ENCODE data around the gene INPP4A.
A peak's percentile ranks its signal among the peaks of the same experiment; 100 is the strongest.

The INPP4A gene

GRCh38 chr2:98556344-98557033 is 111.8 kb downstream of the INPP4A start:
- Mint-ChIP-seq H3K4me3 (no peak overlapping the region), H3K27me3 (no peaks in the 10 kb centered on the region), H3K9me3 (no peaks in the 10 kb centered on the region), H3K27ac (peak overlapping the region; percentile 87), H3K4me1 (peaks cover 32% of the 10 kb centered on the region), H3K36me3 (peaks cover 7% of the 10 kb centered on the region)

GRCh38 chr2:98558852-98559530 is 114.3 kb downstream of the INPP4A start:
- Mint-ChIP-seq H3K27me3 (no peaks in the 10 kb centered on the region), H3K27ac (peak overlapping the region; percentile 66), H3K4me3 (no peak overlapping the region), H3K36me3 (peaks cover 7% of the 10 kb centered on the region), H3K9me3 (no peaks in the 10 kb centered on the region), H3K4me1 (peaks cover 28% of the 10 kb centered on the region)

GRCh38 chr2:98559581-98559980 is 114.9 kb downstream of the INPP4A start:
- Mint-ChIP-seq H3K4me3 (no peak overlapping the region), H3K27ac (no peak overlapping the region), H3K9me3 (no peaks in the 10 kb centered on the region), H3K36me3 (peaks cover 7% of the 10 kb centered on the region), H3K27me3 (no peaks in the 10 kb centered on the region), H3K4me1 (peaks cover 28% of the 10 kb centered on the region)

- H3K4me3 Mint-ChIP-seq, result no peak overlapping the region
- peaks cover 2% of the 10 kb centered on the region for H3K36me3 Mint-ChIP-seq
- H3K27me3 Mint-ChIP-seq, result no peaks in the 10 kb centered on the region
- peak overlapping the region; percentile 84 for H3K27ac Mint-ChIP-seq
- peaks cover 22% of the 10 kb centered on the region for H3K4me1 Mint-ChIP-seq
- H3K9me3 Mint-ChIP-seq, result no peaks in the 10 kb centered on the region
These were observed 115.7 kb downstream of the INPP4A start for GRCh38 chr2:98560256-98560771.

GRCh38 chr2:98561018-98561417 is 116.4 kb downstream of the INPP4A start:
- no peaks in the 10 kb centered on the region for H3K27me3 Mint-ChIP-seq
- peaks cover 2% of the 10 kb centered on the region for H3K36me3 Mint-ChIP-seq
- no peak overlapping the region for H3K27ac Mint-ChIP-seq
- H3K4me1 Mint-ChIP-seq, result peaks cover 15% of the 10 kb centered on the region
- no peak overlapping the region for H3K4me3 Mint-ChIP-seq
- H3K9me3 Mint-ChIP-seq, result no peaks in the 10 kb centered on the region

GRCh38 chr2:98561902-98562695 is 117.4 kb downstream of the INPP4A start:
- Mint-ChIP-seq H3K4me1 (peaks cover 6% of the 10 kb centered on the region), H3K36me3 (peaks cover 2% of the 10 kb centered on the region), H3K9me3 (no peaks in the 10 kb centered on the region), H3K4me3 (no peak overlapping the region), H3K27ac (no peak overlapping the region), H3K27me3 (no peaks in the 10 kb centered on the region)

- Mint-ChIP-seq H3K4me3 (no peak overlapping the region), H3K27me3 (no peaks in the 10 kb centered on the region), H3K4me1 (peaks cover 6% of the 10 kb centered on the region), H3K9me3 (no peaks in the 10 kb centered on the region), H3K36me3 (peaks cover 4% of the 10 kb centered on the region), H3K27ac (no peak overlapping the region)
These were observed 118.7 kb downstream of the INPP4A start for GRCh38 chr2:98563394-98563793.

- Mint-ChIP-seq H3K36me3 (peaks cover 7% of the 10 kb centered on the region), H3K4me1 (no peaks in the 10 kb centered on the region), H3K27ac (no peak overlapping the region), H3K27me3 (no peaks in the 10 kb centered on the region), H3K9me3 (no peaks in the 10 kb centered on the region), H3K4me3 (no peak overlapping the region)
These were observed 120.0 kb downstream of the INPP4A start for GRCh38 chr2:98564541-98565132.

GRCh38 chr2:98565286-98565860 is 120.7 kb downstream of the INPP4A start:
- H3K36me3 Mint-ChIP-seq, result peaks cover 11% of the 10 kb centered on the region
- no peak overlapping the region for H3K4me3 Mint-ChIP-seq
- H3K9me3 Mint-ChIP-seq, result no peaks in the 10 kb centered on the region
- no peaks in the 10 kb centered on the region for H3K4me1 Mint-ChIP-seq
- H3K27me3 Mint-ChIP-seq, result no peaks in the 10 kb centered on the region
- no peak overlapping the region for H3K27ac Mint-ChIP-seq

- H3K9me3 Mint-ChIP-seq, result no peaks in the 10 kb centered on the region
- H3K27ac Mint-ChIP-seq, result no peak overlapping the region
- peaks cover 11% of the 10 kb centered on the region for H3K36me3 Mint-ChIP-seq
- no peaks in the 10 kb centered on the region for H3K4me1 Mint-ChIP-seq
- no peak overlapping the region for H3K4me3 Mint-ChIP-seq
- H3K27me3 Mint-ChIP-seq, result no peaks in the 10 kb centered on the region
These were observed 121.3 kb downstream of the INPP4A start for GRCh38 chr2:98565941-98566340.

- Mint-ChIP-seq H3K27ac (no peak overlapping the region), H3K27me3 (no peaks in the 10 kb centered on the region), H3K36me3 (peaks cover 11% of the 10 kb centered on the region), H3K4me1 (no peaks in the 10 kb centered on the region), H3K4me3 (no peak overlapping the region), H3K9me3 (no peaks in the 10 kb centered on the region)
These were observed 123.7 kb downstream of the INPP4A start for GRCh38 chr2:98568161-98568956.

- Mint-ChIP-seq H3K4me3 (no peak overlapping the region), H3K27ac (no peak overlapping the region), H3K36me3 (peaks cover 14% of the 10 kb centered on the region), H3K9me3 (no peaks in the 10 kb centered on the region), H3K4me1 (no peaks in the 10 kb centered on the region), H3K27me3 (no peaks in the 10 kb centered on the region)
These were observed 124.6 kb downstream of the INPP4A start for GRCh38 chr2:98569197-98569793.

GRCh38 chr2:98569915-98570314 is 125.3 kb downstream of the INPP4A start:
- Mint-ChIP-seq H3K27ac (no peak overlapping the region), H3K36me3 (peaks cover 14% of the 10 kb centered on the region), H3K4me3 (no peak overlapping the region), H3K9me3 (no peaks in the 10 kb centered on the region), H3K4me1 (no peaks in the 10 kb centered on the region), H3K27me3 (no peaks in the 10 kb centered on the region)

- no peaks in the 10 kb centered on the region for H3K9me3 Mint-ChIP-seq
- peaks cover 14% of the 10 kb centered on the region for H3K36me3 Mint-ChIP-seq
These were observed 125.7 kb downstream of the INPP4A start for GRCh38 chr2:98570356-98570755.

More at GRCh38 chr2:98570356-98570755, 125.7 kb downstream of the INPP4A start:
- Mint-ChIP-seq H3K27me3 (no peaks in the 10 kb centered on the region), H3K4me1 (no peaks in the 10 kb centered on the region), H3K27ac (no peak overlapping the region), H3K4me3 (no peak overlapping the region)
